GM19238 (cell line): ENCODE measurements around the gene MYOM3.

Experiments used
- DNase-seq: peaks from one replicate; pipeline ENCODE4 v3.0.0; 2011; ENCODE audit warnings: low spot score; ENCODE audit not compliant: insufficient read length

MYOM3 gene

GRCh38 chr1:24096739-24097103, 15.2 kb downstream of the MYOM3 start:
- no peak for DNase-seq

GRCh38 chr1:24096009-24096738, 15.8 kb downstream of the MYOM3 start:
- DNase-seq = no peak

- DNase-seq = no peak
Measured at GRCh38 chr1:24095140-24095859, 16.6 kb downstream of the MYOM3 start.

- no peak for DNase-seq
Measured at GRCh38 chr1:24094554-24094953, 17.4 kb downstream of the MYOM3 start.

GRCh38 chr1:24093732-24094131, 18.2 kb downstream of the MYOM3 start:
- no peak for DNase-seq

GRCh38 chr1:24092979-24093378, 19.0 kb downstream of the MYOM3 start:
- no peak for DNase-seq

- no peak for DNase-seq
Measured at GRCh38 chr1:24091971-24092482, 19.9 kb downstream of the MYOM3 start.

GRCh38 chr1:24090736-24091135, 21.2 kb downstream of the MYOM3 start:
- DNase-seq = no peak

GRCh38 chr1:24089743-24090555, 22.0 kb downstream of the MYOM3 start:
- DNase-seq = no peak

- no peak for DNase-seq
Measured at GRCh38 chr1:24089027-24089742, 22.8 kb downstream of the MYOM3 start.

GRCh38 chr1:24086466-24086865, 25.5 kb downstream of the MYOM3 start:
- DNase-seq = no peak

- DNase-seq = no peak
Measured at GRCh38 chr1:24085546-24085945, 26.4 kb downstream of the MYOM3 start.

- no peak for DNase-seq
Measured at GRCh38 chr1:24085007-24085406, 26.9 kb downstream of the MYOM3 start.

GRCh38 chr1:24084050-24084449, 27.9 kb downstream of the MYOM3 start:
- DNase-seq = no peak

- DNase-seq = no peak
Measured at GRCh38 chr1:24082372-24082771, 29.6 kb downstream of the MYOM3 start.

- DNase-seq = no peak
Measured at GRCh38 chr1:24081190-24081589, 30.7 kb downstream of the MYOM3 start.

GRCh38 chr1:24080131-24080530, 31.8 kb downstream of the MYOM3 start:
- DNase-seq = no peak

GRCh38 chr1:24077278-24077978, 34.5 kb downstream of the MYOM3 start:
- no peak for DNase-seq

- no peak for DNase-seq
Measured at GRCh38 chr1:24075946-24076345, 36.0 kb downstream of the MYOM3 start.

- DNase-seq = no peak
Measured at GRCh38 chr1:24075590-24075854, 36.4 kb downstream of the MYOM3 start.
